Transverse colon (tissue), 4 donors: ENCODE measurements around the gene HADHB. TPM values are rescaled to one million over a fixed set of nuclear protein-coding genes. Genes with fewer than 3 reads are reported as not detected.
"Not testable (repeated sequence)": the region's sequence is repeated elsewhere in the genome, so short reads cannot be mapped to it uniquely, and the experiment has no call there.

Source experiments
- DNase-seq: peaks from one replicate; pipeline ENCODE4 v3.0.0-alpha.2; 2019
- H3K27ac ChIP-seq, 4 donors: fragments of 200-600 bp; sonication (generic); 2 replicates each; pipeline ENCODE4 v1.5.1; 2016 to 2018; ENCODE audit warnings: inconsistent platforms in 4 of 4
- H3K27me3 ChIP-seq: fragments of 200-600 bp; sonication (generic); 2 replicates; pipeline ENCODE4 v1.5.1; 2017; ENCODE audit warnings: inconsistent platforms
- H3K36me3 ChIP-seq, 4 donors: fragments of 200-600 bp; sonication (generic); 2 replicates each; pipeline ENCODE4 v1.5.1; 2017 to 2019; ENCODE audit warnings: inconsistent platforms in 4 of 4
- H3K4me1 ChIP-seq, 4 donors: fragments of 200-600 bp; sonication (generic); 2 replicates each; pipeline ENCODE4 v1.5.1; 2017 to 2020; ENCODE audit warnings: inconsistent platforms in 4 of 4
- H3K4me3 ChIP-seq, 4 donors: fragments of 200-600 bp; sonication (generic); 1 replicate in 1 of 4; 2 replicates in 3 of 4; pipeline versions ENCODE4 v1.5.1 to v1.6.1; 2017 to 2019; ENCODE audit warnings: inconsistent platforms in 4 of 4
- H3K9me3 ChIP-seq, 2 donors: fragments of 200-600 bp; sonication (generic); 2 replicates each; pipeline ENCODE4 v1.5.1; 2017 to 2019; ENCODE audit warnings: inconsistent platforms in 2 of 2
- CTCF ChIP-seq, 5 experiments: fragments of 200-600 bp in 3 of 5; fragments of 450-650 bp in 2 of 5; sonication (generic) in 3 of 5; IDR thresholded peaks; 1 replicate in 2 of 5; 2 replicates in 3 of 5; pipeline ENCODE4 v1.5.1; 2016 to 2017; ENCODE audit warnings: antibody characterized with exemption in 5 of 5, inconsistent platforms in 3 of 5, mild to moderate bottlenecking in 2 of 5, moderate library complexity in 1 of 5
- EP300 ChIP-seq: sonication (generic); formaldehyde crosslinking; IDR thresholded peaks from one replicate; pipeline ENCODE4 v1.6.1; 2017; ENCODE audit warnings: antibody characterized with exemption, low read depth
- POLR2A ChIP-seq: fragments of 450-650 bp; IDR thresholded peaks from one replicate; pipeline ENCODE4 v1.6.1; 2016; ENCODE audit warnings: antibody characterized with exemption, mild to moderate bottlenecking, moderate library complexity
- POLR2AphosphoS5 ChIP-seq, 3 donors: sonication (generic); formaldehyde crosslinking; IDR thresholded peaks; one replicate each; pipeline ENCODE4 v1.6.1; 2016; ENCODE audit warnings: antibody characterized with exemption in 3 of 3
- WGBS, 2 donors: methylation state at CpG; one replicate each; pipeline ENCODE4 v1.1.5; 2018; ENCODE audit warnings: low coverage in 1 of 2; 5-methylcytosine and 5-hydroxymethylcytosine counted together
- in situ Hi-C, 4 donors: fragments of 200-750 bp; cut with MboI; loops; one replicate each; pipeline versions ENCODE4 v1.15.0 to v1.15.1; 2017; ENCODE audit warnings: low sequenced_read_pairs in 3 of 4, low pct_ligation_motif_present in 1 of 4, low pct_unique_long_range_greater_than_20kb in 1 of 4
- intact Hi-C: fragments of 100-400 bp; cut with DNase I; formaldehyde crosslinking; loops from one replicate; pipeline ENCODE4 v1.15.1; 2023; ENCODE audit warnings: low total_unique reads
- total RNA-seq, 4 donors: library from RNA; depleted of rRNA; stranded (reverse); fragments of >200 nt; gene quantifications; one replicate each; pipeline ENCODE4 v1.1.0, GENCODE V29; 2016

HADHB gene
- total RNA-seq, 4 donors from 2014 or later: 53.1 to 182 (median 133) TPM

GRCh38 chr2:26305094-26305493 is 60.4 kb downstream of the HADHB start:
- DNase-seq: peak; percentile 59
- WGBS, 2 donors: 52 to 58% methylated on average over 4 to 7 of the region's 7 CpGs
- H3K27ac ChIP-seq, H3K27me3 ChIP-seq, H3K9me3 ChIP-seq, H3K36me3 ChIP-seq, H3K4me3 ChIP-seq, intact Hi-C loops: not testable (repeated sequence)
- peak in 1 of 3 donors; percentile 50 for TF ChIP-seq POLR2AphosphoS5 (IDR thresholded peaks at IDR 0.05)
- in situ Hi-C loops: loop anchor here in 1 of 4 donors (25.0 kb wide), 1 partner anchor 343 kb away; no protein-coding TSS in a partner anchor
- peaks cover 0 to 17% (median 9%) of the 10 kb centered on the region in 4 donors for H3K4me1 ChIP-seq

GRCh38 chr2:26305540-26305939 is 60.8 kb downstream of the HADHB start:
- in situ Hi-C loops: loop anchor here in 1 of 4 donors (25.0 kb wide), 1 partner anchor 343 kb away; no protein-coding TSS in a partner anchor
- intact Hi-C loops: no loop called here
- H3K27me3 ChIP-seq: no peaks in the 10 kb centered on the region
- peaks cover 0 to 12% (median 7%) of the 10 kb centered on the region in 4 donors for H3K4me1 ChIP-seq
- no peaks in the 10 kb centered on the region for H3K36me3 ChIP-seq
- H3K27ac ChIP-seq: no peak overlapping the region
- H3K9me3 ChIP-seq: no peaks in the 10 kb centered on the region
- H3K4me3 ChIP-seq: no peak overlapping the region
- 64 to 65% methylated on average over 2 to 6 of the region's 6 CpGs for WGBS, 2 donors
- no peak for DNase-seq
- TF ChIP-seq EP300 (no peak), POLR2A (no peak), POLR2AphosphoS5 (IDR thresholded peaks at IDR 0.05) (no peak), CTCF (IDR thresholded peaks at IDR 0.05) (no peak)

GRCh38 chr2:26309921-26310320 is 65.2 kb downstream of the HADHB start:
- Histone ChIP-seq H3K9me3 (no peaks in the 10 kb centered on the region), H3K4me3 (no peak overlapping the region), H3K27ac (no peak overlapping the region), H3K4me1 (peaks cover 0 to 8% (median 3%) of the 10 kb centered on the region in 4 donors), H3K27me3 (no peaks in the 10 kb centered on the region), H3K36me3 (no peaks in the 10 kb centered on the region)
- in situ Hi-C loops (loop anchor here in 1 of 4 donors (25.0 kb wide), 1 partner anchor 348 kb away; no protein-coding TSS in a partner anchor), intact Hi-C loops (no loop called here)
- no peak for TF ChIP-seq EP300
- no peak for TF ChIP-seq POLR2AphosphoS5 (IDR thresholded peaks at IDR 0.05)
- TF ChIP-seq CTCF (IDR thresholded peaks at IDR 0.05): no peak
- TF ChIP-seq POLR2A: no peak
- no peak for DNase-seq
- 85% methylated on average over 10 of the region's 10 CpGs; no CpG with 5 or more reads in 1 of the 2 donors for WGBS, 2 donors

GRCh38 chr2:26312471-26312870 is 67.7 kb downstream of the HADHB start:
- TF ChIP-seq EP300: no peak
- no peak for TF ChIP-seq POLR2AphosphoS5 (IDR thresholded peaks at IDR 0.05)
- TF ChIP-seq POLR2A: no peak
- TF ChIP-seq CTCF (IDR thresholded peaks at IDR 0.05): no peak
- 89 to 100% methylated on average over 4 to 8 of the region's 9 CpGs for WGBS, 2 donors
- in situ Hi-C loops: loop anchor here in 1 of 4 donors (25.0 kb wide), 1 partner anchor 350 kb away; no protein-coding TSS in a partner anchor

GRCh38 chr2:26313446-26313845 is 68.7 kb downstream of the HADHB start:
- no peak for DNase-seq
- WGBS, 2 donors: 87% methylated on average over 12 of the region's 12 CpGs; no CpG with 5 or more reads in 1 of the 2 donors
- Histone ChIP-seq H3K27me3 (no peaks in the 10 kb centered on the region), H3K4me1 (no peaks in the 10 kb centered on the region), H3K4me3 (no peak overlapping the region), H3K9me3 (no peaks in the 10 kb centered on the region), H3K27ac (no peak overlapping the region), H3K36me3 (no peaks in the 10 kb centered on the region)
- in situ Hi-C loops (loop anchor here in 1 of 4 donors (25.0 kb wide), 1 partner anchor 351 kb away; no protein-coding TSS in a partner anchor), intact Hi-C loops (no loop called here)
- no peak for TF ChIP-seq POLR2AphosphoS5 (IDR thresholded peaks at IDR 0.05)
- TF ChIP-seq POLR2A: no peak
- TF ChIP-seq EP300: no peak
- no peak for TF ChIP-seq CTCF (IDR thresholded peaks at IDR 0.05)

More at GRCh38 chr2:26312471-26312870, 67.7 kb downstream of the HADHB start:
- H3K27me3 ChIP-seq: no peaks in the 10 kb centered on the region
- H3K4me3 ChIP-seq: no peak overlapping the region
- intact Hi-C loops: no loop called here
- H3K4me1 ChIP-seq: no peaks in the 10 kb centered on the region
- DNase-seq: no peak
- no peak overlapping the region for H3K27ac ChIP-seq
- H3K36me3 ChIP-seq: no peaks in the 10 kb centered on the region
- no peaks in the 10 kb centered on the region for H3K9me3 ChIP-seq
